CD14-positive monocyte (primary cell): ENCODE measurements around the gene NPEPL1. TPM values are rescaled to one million over a fixed set of nuclear protein-coding genes. Genes with fewer than 3 reads are reported as not detected.

Experiments
- DNase-seq, 3 donors: peaks; one replicate each; pipeline ENCODE4 v3.0.0-alpha.2; 2011 to 2022
- H2AFZ ChIP-seq: 2 replicates; pipeline ENCODE4 v1.6.0; 2012; ENCODE audit warnings: mild to moderate bottlenecking, low read depth, low read length, inconsistent platforms; ENCODE audit not compliant: insufficient read depth, poor library complexity, severe bottlenecking
- H3K27ac ChIP-seq, 2 donors: 1 replicate in 1 of 2; 2 replicates in 1 of 2; pipeline ENCODE4 v1.5.1; 2012 to 2013; ENCODE audit warnings: low read length in 2 of 2, control low read depth in 1 of 2, inconsistent platforms in 1 of 2, low read depth in 1 of 2, mild to moderate bottlenecking in 1 of 2
- H3K27me3 ChIP-seq, 2 donors: one replicate each; pipeline versions ENCODE4 v1.6.0 to v1.6.1; 2011 to 2013; ENCODE audit warnings: low read length in 2 of 2; ENCODE audit not compliant: control insufficient read depth in 2 of 2, insufficient read depth in 2 of 2
- H3K36me3 ChIP-seq, 2 donors: replicated peaks in 1 of 2; 1 replicate in 1 of 2; 2 replicates in 1 of 2; pipeline versions ENCODE4 v1.5.1 to v1.6.1; 2012 to 2013; ENCODE audit warnings: low read length in 2 of 2, control low read depth in 1 of 2, inconsistent platforms in 1 of 2, mild to moderate bottlenecking in 1 of 2; ENCODE audit not compliant: insufficient read depth in 2 of 2, control insufficient read depth in 1 of 2
- H3K4me1 ChIP-seq, 2 donors: 1 replicate in 1 of 2; 2 replicates in 1 of 2; pipeline versions ENCODE4 v1.5.1 to v1.6.1; 2012 to 2013; ENCODE audit warnings: low read length in 2 of 2, control low read depth in 1 of 2, inconsistent platforms in 1 of 2, mild to moderate bottlenecking in 1 of 2, moderate library complexity in 1 of 2; ENCODE audit not compliant: insufficient read depth in 2 of 2, control insufficient read depth in 1 of 2
- H3K4me2 ChIP-seq: replicated peaks from 2 replicates; pipeline ENCODE3; 2012; ENCODE audit warnings: low read length, moderate library complexity, mild to moderate bottlenecking; ENCODE audit not compliant: poor library complexity, severe bottlenecking; ENCODE audit errors: extremely low read depth
- H3K4me3 ChIP-seq, 3 experiments: fragments of 200-600 bp in 1 of 3; sonication (generic) in 1 of 3; replicated peaks in 1 of 3; 1 replicate in 2 of 3; 2 replicates in 1 of 3; pipeline ENCODE4 v1.5.1; 2011 to 2013; ENCODE audit warnings: low read length in 3 of 3, mild to moderate bottlenecking in 3 of 3, control low read depth in 2 of 3, low read depth in 2 of 3, inconsistent platforms in 1 of 3, moderate library complexity in 1 of 3
- H3K79me2 ChIP-seq: 2 replicates; pipeline ENCODE4 v1.6.0; 2012; ENCODE audit warnings: mild to moderate bottlenecking, control low read depth, inconsistent platforms, low read length, moderate library complexity; ENCODE audit not compliant: insufficient read depth
- H3K9ac ChIP-seq: 2 replicates; pipeline ENCODE4 v1.6.0; 2017; ENCODE audit warnings: low read length, mild to moderate bottlenecking; ENCODE audit not compliant: insufficient read depth, poor library complexity, severe bottlenecking
- H3K9me3 ChIP-seq, 2 donors: replicated peaks in 1 of 2; 1 replicate in 1 of 2; 2 replicates in 1 of 2; pipeline versions ENCODE4 v1.5.1 to v1.6.1; 2012 to 2013; ENCODE audit warnings: low read length in 2 of 2, control low read depth in 1 of 2; ENCODE audit not compliant: control insufficient read depth in 1 of 2, insufficient read depth in 1 of 2
- H4K20me1 ChIP-seq: 2 replicates; pipeline ENCODE4 v1.6.0; 2012; ENCODE audit warnings: mild to moderate bottlenecking, low read length, control low read depth, moderate library complexity; ENCODE audit not compliant: insufficient read depth
- H3K27ac Mint-ChIP-seq, 7 donors: one replicate each; pipeline ENCODE4 v1.8.0; 2020; ENCODE audit warnings: mild to moderate bottlenecking in 7 of 7, mixed read lengths in 7 of 7, moderate library complexity in 6 of 7, inconsistent platforms in 2 of 7
- H3K27me3 Mint-ChIP-seq, 3 donors: one replicate each; pipeline ENCODE4 v1.8.0; 2021 to 2022; ENCODE audit warnings: low read depth in 3 of 3, mild to moderate bottlenecking in 3 of 3, mixed read lengths in 3 of 3, moderate library complexity in 3 of 3, inconsistent platforms in 1 of 3
- H3K36me3 Mint-ChIP-seq, 2 donors: one replicate each; pipeline ENCODE4 v1.8.0; 2020; ENCODE audit warnings: mixed read lengths in 2 of 2, inconsistent platforms in 1 of 2, mild to moderate bottlenecking in 1 of 2
- H3K4me1 Mint-ChIP-seq: one replicate; pipeline ENCODE4 v1.8.0; 2020; ENCODE audit warnings: mild to moderate bottlenecking, mixed read lengths
- H3K4me3 Mint-ChIP-seq, 2 donors: one replicate each; pipeline ENCODE4 v1.8.0; 2020; ENCODE audit warnings: mild to moderate bottlenecking in 2 of 2, mixed read lengths in 2 of 2, moderate library complexity in 1 of 2
- H3K9me3 Mint-ChIP-seq, 7 donors: one replicate each; pipeline ENCODE4 v1.8.0; 2020 to 2022; ENCODE audit warnings: mixed read lengths in 7 of 7, mild to moderate bottlenecking in 6 of 7, moderate library complexity in 6 of 7, inconsistent platforms in 2 of 7
- CTCF ChIP-seq: fragments of 200-600 bp; IDR thresholded peaks from one replicate; pipeline ENCODE4 v1.8.0; 2022; ENCODE audit warnings: antibody characterized with exemption, mild to moderate bottlenecking
- WGBS: methylation state at CpG from one replicate; pipeline ENCODE4 v1.1.5; 2013; ENCODE audit warnings: missing lambda C conversion rate; ENCODE audit not compliant: insufficient coverage; 5-methylcytosine and 5-hydroxymethylcytosine counted together
- intact Hi-C, 2 donors: fragments of 100-400 bp; cut with micrococcal nuclease; formaldehyde crosslinking; loops; one replicate each; pipeline versions ENCODE4 v1.15.0 to v1.15.1; 2023
- polyA plus RNA-seq, 3 donors: library from polyadenylated mRNA; depleted of rRNA in 1 of 3; unstranded in 2 of 3; stranded (reverse) in 1 of 3; fragments of 300-500 nt in 2 of 3; fragments of >200 nt in 1 of 3; fragmentation: Illumina TruSeq in 2 of 3; gene quantifications; 1 replicate in 2 of 3; 2 replicates in 1 of 3; pipeline ENCODE4 v1.2.3, GENCODE V29; 2012 to 2021

NPEPL1 gene
- polyA plus RNA-seq, 3 donors: 37.6 to 109 (median 39.6) TPM

- Mint-ChIP-seq H3K4me1 (peaks cover 4% of the 10 kb centered on the region), H3K27me3 (peaks cover 9 to 16% (median 11%) of the 10 kb centered on the region in 3 donors), H3K9me3 (peaks cover 0 to 3% (median 0%) of the 10 kb centered on the region in 7 donors), H3K27ac (no peak overlapping the region), H3K4me3 (no peak overlapping the region), H3K36me3 (no peaks in the 10 kb centered on the region)
- H3K27me3 ChIP-seq: peaks cover 0 to 8% of the 10 kb centered on the region in 2 donors
- no peak overlapping the region for H2AFZ ChIP-seq
- H3K4me1 ChIP-seq: no peaks in the 10 kb centered on the region
- H3K4me3 ChIP-seq: no peak overlapping the region
- 86% methylated on average over 2 of the region's 3 CpGs for WGBS
- H3K4me2 ChIP-seq: no peak overlapping the region
- no peak for DNase-seq
- H3K9ac ChIP-seq: no peak overlapping the region
- H3K36me3 ChIP-seq: no peaks in the 10 kb centered on the region
- no peaks in the 10 kb centered on the region for H3K9me3 ChIP-seq
- no peaks in the 10 kb centered on the region for H3K79me2 ChIP-seq
- intact Hi-C loops: no loop called here
- no peak for TF ChIP-seq CTCF
- H3K27ac ChIP-seq: no peak overlapping the region
- no peaks in the 10 kb centered on the region for H4K20me1 ChIP-seq
Observed at GRCh38 chr20:58759947-58760346, 67.3 kb downstream of the NPEPL1 start.

GRCh38 chr20:58760856-58761255 is 68.3 kb downstream of the NPEPL1 start:
- WGBS: 27% methylated on average over 3 of the region's 3 CpGs

More at GRCh38 chr20:58760856-58761255, 68.3 kb downstream of the NPEPL1 start:
- Histone ChIP-seq H2AFZ (no peak overlapping the region), H4K20me1 (no peaks in the 10 kb centered on the region), H3K9ac (no peak overlapping the region), H3K36me3 (no peaks in the 10 kb centered on the region), H3K4me3 (no peak overlapping the region), H3K27ac (no peak overlapping the region), H3K27me3 (peaks cover 0 to 8% of the 10 kb centered on the region in 2 donors), H3K4me2 (no peak overlapping the region), H3K4me1 (no peaks in the 10 kb centered on the region), H3K79me2 (no peaks in the 10 kb centered on the region), H3K9me3 (no peaks in the 10 kb centered on the region)
- intact Hi-C loops: no loop called here
- Mint-ChIP-seq H3K27ac (no peak overlapping the region), H3K4me3 (no peak overlapping the region), H3K4me1 (peaks cover 4% of the 10 kb centered on the region), H3K27me3 (peaks cover 9 to 12% (median 11%) of the 10 kb centered on the region in 3 donors), H3K9me3 (peaks cover 0 to 3% (median 0%) of the 10 kb centered on the region in 7 donors), H3K36me3 (no peaks in the 10 kb centered on the region)
- no peak for TF ChIP-seq CTCF
- peak in 2 of 3 donors; percentile 1 to 11 for DNase-seq
